ENCODE measurements around the gene GDNF.

GDNF gene

DNA sequence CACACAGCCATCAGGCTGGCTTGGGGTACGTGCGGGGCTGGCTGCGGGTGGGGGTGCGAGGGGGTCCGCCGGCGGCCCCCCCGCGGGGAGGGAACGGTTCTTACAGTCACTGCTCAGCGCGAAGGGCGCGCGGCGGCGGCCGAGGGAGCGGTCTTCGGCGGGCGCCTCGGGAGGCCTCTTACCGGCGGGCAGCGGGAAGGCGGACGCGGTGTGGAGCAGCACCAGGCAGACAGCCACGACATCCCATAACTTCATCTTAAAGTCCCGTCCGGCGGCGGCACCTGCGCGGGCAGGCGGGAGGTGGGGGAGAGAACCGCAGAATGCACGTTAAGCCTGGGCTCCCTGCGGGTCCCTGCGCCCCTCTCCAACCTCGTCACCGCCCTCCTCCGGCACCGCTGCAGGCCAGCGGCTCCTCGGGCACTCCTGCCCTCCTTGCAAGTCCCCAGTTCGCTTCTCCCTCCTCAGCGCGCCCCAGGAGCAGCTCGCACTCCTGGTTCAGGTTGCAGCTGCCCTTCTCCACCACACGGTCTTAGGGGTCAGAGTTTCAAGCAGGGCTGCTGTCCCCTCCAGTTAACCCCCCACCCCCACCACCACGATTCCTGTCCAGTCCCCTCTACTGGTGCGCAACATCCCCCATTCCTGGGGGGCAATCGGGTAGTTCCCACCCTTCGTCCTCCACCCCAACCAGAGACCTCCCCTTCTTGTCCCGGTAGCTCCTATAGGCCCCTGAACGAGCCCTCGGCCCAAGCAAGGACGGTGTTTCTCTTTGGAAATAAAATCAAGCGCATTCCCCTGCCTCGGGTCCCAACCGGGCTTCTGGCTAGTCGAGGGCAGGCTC, 5.1 kb downstream of the GDNF start:
- DNase-seq (ENCODE audit: extremely low read depth, low read depth) = no peak
- no peak; the same call in 1 of the 2 replicates for TF ChIP-seq CTCF (IDR thresholded peaks at IDR 0.05; ENCODE audit: low read depth, low read length)

DNA sequence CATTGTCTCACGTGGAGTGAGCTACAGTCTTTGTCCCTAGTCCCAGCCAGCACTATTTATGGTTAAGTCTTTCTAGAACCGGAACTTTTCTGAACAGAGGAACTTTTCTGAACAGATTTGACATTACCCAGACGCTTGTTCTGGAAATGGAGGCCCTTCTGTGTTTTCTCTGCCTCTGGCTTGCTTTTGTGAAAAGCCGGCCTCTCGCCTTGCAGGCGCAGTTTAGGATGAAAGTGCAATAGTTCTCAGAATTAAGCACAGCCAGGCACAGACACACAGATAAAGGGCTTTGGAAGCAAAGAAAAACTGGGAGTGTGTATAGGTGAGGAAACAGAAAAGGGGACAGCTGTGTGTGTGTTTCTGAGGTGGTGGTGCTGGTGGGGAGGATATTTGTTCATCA, 5.9 kb downstream of the GDNF start:
- no peak for TF ChIP-seq CTCF (IDR thresholded peaks at IDR 0.05; ENCODE audit: low read depth, low read length)
- no peak for DNase-seq (ENCODE audit: extremely low read depth, low read depth)

DNA sequence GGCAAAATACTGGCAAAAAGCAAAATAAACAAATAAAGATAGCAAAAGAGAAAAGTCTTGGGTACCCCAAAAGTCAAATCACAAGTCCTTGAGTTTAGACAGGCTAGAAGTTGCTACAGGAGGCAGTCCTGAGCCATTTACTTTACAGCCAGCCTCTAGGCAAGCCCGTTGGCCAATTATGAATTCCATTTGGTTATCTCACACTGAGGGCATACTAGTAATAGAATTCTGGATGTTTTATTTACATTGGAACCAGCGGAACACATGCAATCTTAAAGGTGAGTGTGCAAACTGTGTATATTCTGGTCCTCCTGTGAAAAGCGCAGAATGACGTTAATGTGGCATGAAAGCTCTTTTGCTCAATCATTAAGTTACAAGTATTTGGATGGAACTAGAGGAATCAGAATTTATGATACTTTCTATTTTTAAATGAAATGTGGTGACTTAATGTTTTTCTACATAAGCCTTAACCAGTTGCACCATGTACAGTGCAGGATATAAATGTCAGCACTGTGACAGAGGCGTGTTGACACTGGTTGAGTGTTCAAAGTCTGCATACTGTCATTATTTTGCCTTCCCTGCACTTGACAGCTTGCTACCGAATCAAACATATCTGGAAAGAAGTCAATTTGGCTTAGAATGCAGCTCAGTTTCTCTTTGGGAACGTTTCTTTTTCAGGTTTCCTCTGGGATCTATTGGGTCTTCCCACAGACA, 7.9 kb downstream of the GDNF start:
- TF ChIP-seq CTCF (IDR thresholded peaks at IDR 0.05; ENCODE audit: low read depth, low read length) = no peak
- DNase-seq (ENCODE audit: extremely low read depth, low read depth) = no peak

GRCh38 chr5:37830348-37830747, 9.5 kb downstream of the GDNF start:
- no peak for TF ChIP-seq CTCF (IDR thresholded peaks at IDR 0.05; ENCODE audit: low read depth, low read length)
- DNase-seq (ENCODE audit: extremely low read depth, low read depth) = no peak

GRCh38 chr5:37825334-37825915, 14.4 kb downstream of the GDNF start:
- no peak for DNase-seq (ENCODE audit: extremely low read depth, low read depth)
- TF ChIP-seq CTCF (IDR thresholded peaks at IDR 0.05; ENCODE audit: low read depth, low read length) = no peak

DNA sequence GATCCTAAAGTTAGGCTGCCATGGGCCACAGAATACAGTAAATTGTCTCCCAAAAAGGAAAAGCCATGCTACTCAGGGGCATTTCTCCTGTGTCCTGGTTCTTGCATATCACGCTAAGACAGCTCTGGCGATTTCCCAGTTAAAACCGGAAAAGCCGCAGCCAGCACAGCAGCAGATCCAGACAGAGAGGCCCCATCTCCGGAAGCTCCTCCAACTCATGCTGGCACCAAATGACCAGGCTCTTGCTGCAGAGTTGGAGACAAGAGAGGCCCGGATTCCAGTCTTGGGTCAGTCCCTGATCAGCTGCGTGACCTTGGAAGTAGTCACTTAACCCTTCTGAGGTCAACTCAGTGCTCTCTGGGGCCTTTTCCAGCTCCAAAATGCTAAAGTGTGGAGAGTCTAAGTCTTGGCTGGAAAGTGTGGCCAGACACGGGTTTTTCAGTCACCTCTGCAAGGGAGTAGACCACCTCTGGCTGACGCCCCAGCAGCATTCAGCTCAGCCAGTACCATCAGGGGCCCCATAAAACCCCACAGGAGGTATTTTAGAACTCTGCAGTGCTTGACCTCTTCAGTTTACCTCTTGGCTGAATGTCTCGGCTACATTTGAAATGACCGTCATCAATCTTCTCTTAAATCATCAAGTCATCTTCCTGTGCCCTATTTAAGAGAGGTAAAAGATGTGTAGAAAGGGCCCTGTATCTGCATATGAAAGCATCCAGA, 16.2 kb downstream of the GDNF start:
- DNase-seq (ENCODE audit: extremely low read depth, low read depth) = no peak
- TF ChIP-seq CTCF (IDR thresholded peaks at IDR 0.05; ENCODE audit: low read depth, low read length) = no peak

Data from AG09319 (cell line).